Endometrium (tissue), 2 donors: Measurements from ENCODE around the gene THSD7A.

ENCODE experiments used
- FAIRE-seq: peaks from 2 replicates; lab custom pipeline; 2012; peaks lifted over from hg19 to GRCh38; lab: Jason Lieb, UNC
- donor health status: control.
- donor health status: control.

THSD7A gene

GRCh38 chr7:11749629-11750028 lies 82.4 kb downstream of the THSD7A start:
- no peak for FAIRE-seq

- no peak for FAIRE-seq
Measured at GRCh38 chr7:11748884-11749283, 83.1 kb downstream of the THSD7A start.

- no peak for FAIRE-seq
Measured at GRCh38 chr7:11747715-11748485, 84.1 kb downstream of the THSD7A start.

GRCh38 chr7:11746591-11746990 lies 85.4 kb downstream of the THSD7A start:
- no peak for FAIRE-seq

GRCh38 chr7:11743548-11743947 lies 88.5 kb downstream of the THSD7A start:
- FAIRE-seq: no peak

GRCh38 chr7:11743016-11743415 lies 89.0 kb downstream of the THSD7A start:
- FAIRE-seq: no peak

- FAIRE-seq: no peak
Measured at GRCh38 chr7:11742496-11742895, 89.5 kb downstream of the THSD7A start.

- no peak for FAIRE-seq
Measured at GRCh38 chr7:11737723-11738122, 94.3 kb downstream of the THSD7A start.

- FAIRE-seq: no peak
Measured at GRCh38 chr7:11732207-11732606, 99.8 kb downstream of the THSD7A start.

- FAIRE-seq: no peak
Measured at GRCh38 chr7:11730725-11731124, 101.3 kb downstream of the THSD7A start.

GRCh38 chr7:11727864-11728263 lies 104.1 kb downstream of the THSD7A start:
- no peak for FAIRE-seq

- FAIRE-seq: no peak
Measured at GRCh38 chr7:11726794-11727155, 105.2 kb downstream of the THSD7A start.

- no peak for FAIRE-seq
Measured at GRCh38 chr7:11726001-11726793, 105.8 kb downstream of the THSD7A start.

GRCh38 chr7:11716185-11716584 lies 115.8 kb downstream of the THSD7A start:
- no peak for FAIRE-seq

GRCh38 chr7:11714676-11715075 lies 117.3 kb downstream of the THSD7A start:
- no peak for FAIRE-seq

- FAIRE-seq: no peak
Measured at GRCh38 chr7:11714205-11714604, 117.8 kb downstream of the THSD7A start.

GRCh38 chr7:11713352-11713751 lies 118.6 kb downstream of the THSD7A start:
- FAIRE-seq: no peak

GRCh38 chr7:11710377-11710776 lies 121.6 kb downstream of the THSD7A start:
- FAIRE-seq: no peak

- no peak for FAIRE-seq
Measured at GRCh38 chr7:11709196-11709595, 122.8 kb downstream of the THSD7A start.

GRCh38 chr7:11707606-11708193 lies 124.3 kb downstream of the THSD7A start:
- FAIRE-seq: no peak

- FAIRE-seq: no peak
Measured at GRCh38 chr7:11706666-11707605, 125.1 kb downstream of the THSD7A start.

- no peak for FAIRE-seq
Measured at GRCh38 chr7:11703829-11704228, 128.2 kb downstream of the THSD7A start.
